Smooth muscle cell of the pulmonary artery (primary cell): Measurements from ENCODE around the gene LAG3. TPM values are rescaled to one million over a fixed set of nuclear protein-coding genes. Genes with fewer than 3 reads are reported as not detected.

Source experiments
- total RNA-seq: library from RNA; depleted of rRNA; stranded (reverse); fragments of >200 nt; gene quantifications from 2 replicates; pipeline ENCODE4 v1.2.3, GENCODE V29; 2014

Gene LAG3
- not detected in 2 replicates for total RNA-seq

GRCh38 chr12:6772331-6772695 is at the start of gene LAG3:
TSS of gene LAG3 (plus strand) at chr12:6772520. CDS start at chr12:6772853, 333 bp downstream.

GRCh38 chr12:6723607-6724408 is 48.5 kb upstream of the LAG3 start, which contains the start of gene COPS7A:
TSS of gene COPS7A (plus strand) at chr12:6724046. CDS start at chr12:6724657, 611 bp downstream.

GRCh38 chr12:6752921-6753771 is 19.2 kb upstream of the LAG3 start, which contains the start of gene MLF2:
TSS of gene MLF2 (minus strand) at chr12:6753141. CDS start at chr12:6752334, 807 bp downstream.

GRCh38 chr12:6765634-6766581 is 6.4 kb upstream of the LAG3 start, which contains the start of gene PTMS:
TSS of gene PTMS (plus strand) at chr12:6766363. CDS start at chr12:6766706, 343 bp downstream.

GRCh38 chr12:6788972-6789924 is 16.9 kb downstream of the LAG3 start, which contains the start of gene CD4:
TSS of gene CD4 (plus strand) at chr12:6789528. CDS start at chr12:6800139, 10,611 bp downstream.

GRCh38 chr12:6821591-6822425 is 49.5 kb downstream of the LAG3 start, which contains the start of gene GPR162:
TSS of gene GPR162 (plus strand) at chr12:6821821. CDS start at chr12:6823899, 2,078 bp downstream.

Other genes with a start within 250 kb of the LAG3 start
- gene GAPDH, start 238.0 kb upstream of the LAG3 start, total RNA-seq = 12,763 and 13,179 TPM in 2 replicates
- 14.7 and 16.1 TPM in 2 replicates for gene IFFO1, start 216.5 kb upstream of the LAG3 start, total RNA-seq
- 10.0 and 19.5 TPM in 2 replicates for gene NOP2, start 204.2 kb upstream of the LAG3 start, total RNA-seq
- gene CHD4, start 165.1 kb upstream of the LAG3 start, total RNA-seq = 238 and 263 TPM in 2 replicates
- 0.03 TPM in 1 of 2 replicates, not detected in the other for gene LPAR5, start 136.6 kb upstream of the LAG3 start, total RNA-seq
- 0.13 and 0.26 TPM in 2 replicates for gene ACRBP, start 125.1 kb upstream of the LAG3 start, total RNA-seq
- gene ING4, start 109.4 kb upstream of the LAG3 start, total RNA-seq = 26.9 and 27.4 TPM in 2 replicates
- gene ZNF384, start 83.1 kb upstream of the LAG3 start, total RNA-seq = 16.4 and 16.8 TPM in 2 replicates
- gene PIANP, start 71.7 kb upstream of the LAG3 start, total RNA-seq = 1.1 and 1.3 TPM in 2 replicates
- gene COPS7A, start 48.5 kb upstream of the LAG3 start, total RNA-seq = 145 and 173 TPM in 2 replicates
- gene MLF2, start 19.4 kb upstream of the LAG3 start, total RNA-seq = 158 and 166 TPM in 2 replicates
- 45.0 and 47.1 TPM in 2 replicates for gene PTMS, start 6.2 kb upstream of the LAG3 start, total RNA-seq
- gene CD4, start 17.0 kb downstream of the LAG3 start, total RNA-seq = 0.26 and 13.2 TPM in 2 replicates
- gene GPR162, start 49.3 kb downstream of the LAG3 start, total RNA-seq = 2.7 and 6.6 TPM in 2 replicates
- 170 and 258 TPM in 2 replicates for gene P3H3, start 55.9 kb downstream of the LAG3 start, total RNA-seq
- gene GNB3, start 68.4 kb downstream of the LAG3 start, total RNA-seq = 2.0 and 3.2 TPM in 2 replicates
- gene CDCA3, start 78.8 kb downstream of the LAG3 start, total RNA-seq = 3.5 and 6.3 TPM in 2 replicates
- gene USP5, start 79.6 kb downstream of the LAG3 start, total RNA-seq = 90.6 and 117 TPM in 2 replicates
- 1,691 and 1,978 TPM in 2 replicates for gene TPI1, start 95.0 kb downstream of the LAG3 start, total RNA-seq
- gene SPSB2, start 100.8 kb downstream of the LAG3 start, total RNA-seq = 4.8 and 6.3 TPM in 2 replicates
- 12.4 and 13.3 TPM in 2 replicates for gene LRRC23, start 132.3 kb downstream of the LAG3 start, total RNA-seq
- gene ENO2, start 142.1 kb downstream of the LAG3 start, total RNA-seq = 153 and 183 TPM in 2 replicates
- 21.8 and 35.8 TPM in 2 replicates for gene ATN1, start 155.4 kb downstream of the LAG3 start, total RNA-seq
- gene RNU7-1, start 171.3 kb downstream of the LAG3 start, total RNA-seq = not detected in 2 replicates
- 64.3 and 91.7 TPM in 2 replicates for gene C12orf57, start 171.5 kb downstream of the LAG3 start, total RNA-seq
- 0.13 and 0.30 TPM in 2 replicates for gene PTPN6, start 178.8 kb downstream of the LAG3 start, total RNA-seq
- 90.6 and 91.1 TPM in 2 replicates for gene PHB2, start 198.1 kb downstream of the LAG3 start, total RNA-seq
- 28.8 and 32.3 TPM in 2 replicates for gene EMG1, start 198.4 kb downstream of the LAG3 start, total RNA-seq
- 11.3 and 12.6 TPM in 2 replicates for gene LPCAT3, start 246.0 kb downstream of the LAG3 start, total RNA-seq